Vagina (tissue), 2 donors: ENCODE measurements around the gene FAM151A.

Experiments
- POLR2AphosphoS5 ChIP-seq, 2 donors: sonication (generic); formaldehyde crosslinking; IDR thresholded peaks; one replicate each; pipeline ENCODE4 v1.9.0; 2017; ENCODE audit warnings: antibody characterized with exemption in 2 of 2, mild to moderate bottlenecking in 2 of 2, low read depth in 1 of 2; ENCODE audit not compliant: insufficient read depth in 1 of 2
- TF ChIP-seq, protein P1 (sequence below), 3 experiments: fragments of 450-650 bp in 2 of 3; fragments of 200-600 bp in 1 of 3; sonication (generic) in 1 of 3; IDR thresholded peaks; one replicate each; pipeline ENCODE4 v1.5.1; 2017 to 2019; ENCODE audit warnings: antibody characterized with exemption in 3 of 3, mild to moderate bottlenecking in 2 of 3, moderate library complexity in 2 of 3

- TF ChIP-seq, protein P1, sequence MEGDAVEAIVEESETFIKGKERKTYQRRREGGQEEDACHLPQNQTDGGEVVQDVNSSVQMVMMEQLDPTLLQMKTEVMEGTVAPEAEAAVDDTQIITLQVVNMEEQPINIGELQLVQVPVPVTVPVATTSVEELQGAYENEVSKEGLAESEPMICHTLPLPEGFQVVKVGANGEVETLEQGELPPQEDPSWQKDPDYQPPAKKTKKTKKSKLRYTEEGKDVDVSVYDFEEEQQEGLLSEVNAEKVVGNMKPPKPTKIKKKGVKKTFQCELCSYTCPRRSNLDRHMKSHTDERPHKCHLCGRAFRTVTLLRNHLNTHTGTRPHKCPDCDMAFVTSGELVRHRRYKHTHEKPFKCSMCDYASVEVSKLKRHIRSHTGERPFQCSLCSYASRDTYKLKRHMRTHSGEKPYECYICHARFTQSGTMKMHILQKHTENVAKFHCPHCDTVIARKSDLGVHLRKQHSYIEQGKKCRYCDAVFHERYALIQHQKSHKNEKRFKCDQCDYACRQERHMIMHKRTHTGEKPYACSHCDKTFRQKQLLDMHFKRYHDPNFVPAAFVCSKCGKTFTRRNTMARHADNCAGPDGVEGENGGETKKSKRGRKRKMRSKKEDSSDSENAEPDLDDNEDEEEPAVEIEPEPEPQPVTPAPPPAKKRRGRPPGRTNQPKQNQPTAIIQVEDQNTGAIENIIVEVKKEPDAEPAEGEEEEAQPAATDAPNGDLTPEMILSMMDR (IDR thresholded peaks at IDR 0.05) = no peak
- no peak for TF ChIP-seq POLR2AphosphoS5 (IDR thresholded peaks at IDR 0.05; ENCODE audit: insufficient read depth in 1 of 2, low read depth in 1 of 2)
These were observed 34.9 kb downstream of the FAM151A start for GRCh38 chr1:54588377-54588776.
